T-helper 2 cell treated with Interferon-gamma antibody and Interleukin-4, amounts not matched to agents 100 ng/mL and 5 ng/mL, for 36 hours (primary cell): ENCODE results near the gene GABBR1. TPM values are rescaled to one million over a fixed set of nuclear protein-coding genes. Genes with fewer than 3 reads are reported as not detected.
"Not testable (repeated sequence)": the region's sequence is repeated elsewhere in the genome, so short reads cannot be mapped to it uniquely, and the experiment has no call there.

Experiments used
- intact Hi-C: fragments of 100-400 bp; cut with micrococcal nuclease; formaldehyde crosslinking; loops from one replicate; pipeline ENCODE4 v1.15.1; 2023
- total RNA-seq: library from RNA; stranded (reverse); gene quantifications from 2 replicates; pipeline ENCODE4 v1.2.3, GENCODE V29; 2022

The GABBR1 gene
- total RNA-seq = 22.8 and 26.5 TPM in 2 replicates

GRCh38 chr6:29632789-29633533, at the start of gene GABBR1:
GABBR1 (minus strand) TSS chr6:29633183; CDS start chr6:29632385, 798 bp downstream.
- intact Hi-C loops = loop anchor here (1.0 to 2.0 kb wide), 2 partner anchors 8 to 18 kb away; no protein-coding TSS in a partner anchor

GRCh38 chr6:29681811-29682210, 48.8 kb upstream of the GABBR1 start:
- intact Hi-C loops = no loop called here

- intact Hi-C loops = no loop called here
Measured at GRCh38 chr6:29680904-29681303, 47.9 kb upstream of the GABBR1 start, which contains the start of gene ZFP57. ZFP57 (minus strand) TSS chr6:29681152; CDS start chr6:29677003, 4,149 bp downstream.

GRCh38 chr6:29680416-29680815, 47.4 kb upstream of the GABBR1 start:
- intact Hi-C loops = no loop called here

- intact Hi-C loops = no loop called here
Measured at GRCh38 chr6:29679962-29680361, 47.0 kb upstream of the GABBR1 start.

GRCh38 chr6:29678114-29678513, 45.1 kb upstream of the GABBR1 start:
- intact Hi-C loops = no loop called here

GRCh38 chr6:29676981-29677601, 44.1 kb upstream of the GABBR1 start:
- intact Hi-C loops = no loop called here

- intact Hi-C loops = no loop called here
Measured at GRCh38 chr6:29675561-29675960, 42.6 kb upstream of the GABBR1 start.

- intact Hi-C loops = no loop called here
Measured at GRCh38 chr6:29674008-29674407, 41.0 kb upstream of the GABBR1 start.

- intact Hi-C loops = no loop called here
Measured at GRCh38 chr6:29673161-29673560, 40.2 kb upstream of the GABBR1 start.

- intact Hi-C loops = not testable (repeated sequence)
Measured at GRCh38 chr6:29672116-29672515, 39.1 kb upstream of the GABBR1 start.

GRCh38 chr6:29671026-29671425, 38.0 kb upstream of the GABBR1 start:
- intact Hi-C loops = no loop called here

- intact Hi-C loops = no loop called here
Measured at GRCh38 chr6:29667158-29667557, 34.2 kb upstream of the GABBR1 start.

- intact Hi-C loops = no loop called here
Measured at GRCh38 chr6:29666826-29667130, 33.8 kb upstream of the GABBR1 start.

- intact Hi-C loops = no loop called here
Measured at GRCh38 chr6:29665942-29666825, 33.2 kb upstream of the GABBR1 start.

GRCh38 chr6:29663300-29664042, 30.5 kb upstream of the GABBR1 start:
- intact Hi-C loops = no loop called here

- intact Hi-C loops = not testable (repeated sequence)
Measured at GRCh38 chr6:29661502-29662141, 28.6 kb upstream of the GABBR1 start.

- intact Hi-C loops = no loop called here
Measured at GRCh38 chr6:29661071-29661470, 28.1 kb upstream of the GABBR1 start.

- intact Hi-C loops = no loop called here
Measured at GRCh38 chr6:29656798-29657197, 23.8 kb upstream of the GABBR1 start, which contains the start of gene MOG. MOG (plus strand) TSS chr6:29657092; CDS start chr6:29657210, 118 bp downstream.

- intact Hi-C loops = no loop called here
Measured at GRCh38 chr6:29656157-29656556, 23.2 kb upstream of the GABBR1 start.

- intact Hi-C loops = no loop called here
Measured at GRCh38 chr6:29655658-29656057, 22.7 kb upstream of the GABBR1 start.
